Gastrocnemius medialis (tissue), 4 donors: ENCODE data around the gene ANKRD36C.
"Not testable (repeated sequence)": the region's sequence is repeated elsewhere in the genome, so short reads cannot be mapped to it uniquely, and the experiment has no call there.

Experiments used
- POLR2A ChIP-seq, 2 donors: fragments of 450-650 bp; IDR thresholded peaks; one replicate each; pipeline ENCODE4 v1.6.1; 2017; ENCODE audit warnings: antibody characterized with exemption in 2 of 2, mild to moderate bottlenecking in 2 of 2, moderate library complexity in 2 of 2
- TF ChIP-seq, protein P1 (sequence below), 5 experiments: fragments of 450-650 bp in 3 of 5; fragments of 200-600 bp in 2 of 5; sonication (generic) in 2 of 5; IDR thresholded peaks in 4 of 5; conservative IDR thresholded peaks in 1 of 5; 1 replicate in 4 of 5; 2 replicates in 1 of 5; pipeline ENCODE4 v1.5.1; 2016 to 2019; ENCODE audit warnings: antibody characterized with exemption in 5 of 5, mild to moderate bottlenecking in 3 of 5, moderate library complexity in 3 of 5

DNA sequence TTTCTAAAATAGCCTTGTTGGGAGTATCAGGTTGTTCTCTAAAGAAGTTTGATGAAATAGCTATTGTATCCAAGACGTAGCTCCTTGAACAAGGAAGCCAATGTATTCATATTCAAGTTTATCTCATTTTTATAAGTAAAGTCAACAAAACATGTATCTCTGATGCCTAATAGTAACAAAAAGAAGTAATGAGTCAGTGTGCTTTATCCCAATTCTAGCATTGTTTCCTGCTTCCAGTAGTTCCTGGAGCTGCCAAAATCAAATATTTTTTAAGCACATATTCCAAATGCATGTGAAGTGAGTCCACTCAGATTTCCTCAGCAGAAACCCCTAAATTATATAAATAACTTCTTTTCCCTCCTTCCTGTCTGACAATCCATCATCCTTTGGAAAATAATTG lies 74.6 kb downstream of the ANKRD36C start:
- TF ChIP-seq, protein P1, sequence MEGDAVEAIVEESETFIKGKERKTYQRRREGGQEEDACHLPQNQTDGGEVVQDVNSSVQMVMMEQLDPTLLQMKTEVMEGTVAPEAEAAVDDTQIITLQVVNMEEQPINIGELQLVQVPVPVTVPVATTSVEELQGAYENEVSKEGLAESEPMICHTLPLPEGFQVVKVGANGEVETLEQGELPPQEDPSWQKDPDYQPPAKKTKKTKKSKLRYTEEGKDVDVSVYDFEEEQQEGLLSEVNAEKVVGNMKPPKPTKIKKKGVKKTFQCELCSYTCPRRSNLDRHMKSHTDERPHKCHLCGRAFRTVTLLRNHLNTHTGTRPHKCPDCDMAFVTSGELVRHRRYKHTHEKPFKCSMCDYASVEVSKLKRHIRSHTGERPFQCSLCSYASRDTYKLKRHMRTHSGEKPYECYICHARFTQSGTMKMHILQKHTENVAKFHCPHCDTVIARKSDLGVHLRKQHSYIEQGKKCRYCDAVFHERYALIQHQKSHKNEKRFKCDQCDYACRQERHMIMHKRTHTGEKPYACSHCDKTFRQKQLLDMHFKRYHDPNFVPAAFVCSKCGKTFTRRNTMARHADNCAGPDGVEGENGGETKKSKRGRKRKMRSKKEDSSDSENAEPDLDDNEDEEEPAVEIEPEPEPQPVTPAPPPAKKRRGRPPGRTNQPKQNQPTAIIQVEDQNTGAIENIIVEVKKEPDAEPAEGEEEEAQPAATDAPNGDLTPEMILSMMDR (IDR thresholded peaks at IDR 0.05 in 4 of 5, conservative IDR thresholded peaks at IDR 0.05 in 1 of 5), result not testable (repeated sequence)
- not testable (repeated sequence) for TF ChIP-seq POLR2A (IDR thresholded peaks at IDR 0.05)
